GM19372 (cell line): Measurements from ENCODE around the gene TMEM138.
"Not testable (repeated sequence)": the region's sequence is repeated elsewhere in the genome, so short reads cannot be mapped to it uniquely, and the experiment has no call there.

Source experiments
- ATAC-seq: cut with Tn5 transposase; IDR thresholded peaks from one replicate; pipeline ENCODE4 v1.9.1; 2021; ENCODE audit warnings: mild to moderate bottlenecking, low read depth, moderate library complexity; ENCODE audit not compliant: unreplicated experiment

The TMEM138 gene

GRCh38 chr11:61361237-61361740, 885 bp upstream of the TMEM138 start:
- ATAC-seq = no peak

GRCh38 chr11:61362542-61362875, 335 bp downstream of the TMEM138 start:
- ATAC-seq = no peak

- no peak for ATAC-seq
Observed at GRCh38 chr11:61364012-61364675, 2.0 kb downstream of the TMEM138 start.

- ATAC-seq = no peak
Observed at GRCh38 chr11:61367406-61367805, 5.2 kb downstream of the TMEM138 start.

GRCh38 chr11:61368646-61369045, 6.5 kb downstream of the TMEM138 start:
- no peak for ATAC-seq

- no peak for ATAC-seq
Observed at GRCh38 chr11:61369372-61370348, 7.5 kb downstream of the TMEM138 start.

- no peak for ATAC-seq
Observed at GRCh38 chr11:61370349-61371005, 8.3 kb downstream of the TMEM138 start.

- no peak for ATAC-seq
Observed at GRCh38 chr11:61372659-61373420, 10.7 kb downstream of the TMEM138 start.

GRCh38 chr11:61375761-61376108, 13.6 kb downstream of the TMEM138 start:
- ATAC-seq = no peak

GRCh38 chr11:61377461-61378160, 15.4 kb downstream of the TMEM138 start:
- no peak for ATAC-seq

GRCh38 chr11:61378713-61379313, 16.6 kb downstream of the TMEM138 start:
- ATAC-seq = no peak

- no peak for ATAC-seq
Observed at GRCh38 chr11:61380884-61381283, 18.7 kb downstream of the TMEM138 start.

- not testable (repeated sequence) for ATAC-seq
Observed at GRCh38 chr11:61383859-61384258, 21.7 kb downstream of the TMEM138 start.

- no peak for ATAC-seq
Observed at GRCh38 chr11:61384271-61385242, 22.4 kb downstream of the TMEM138 start.

- ATAC-seq = no peak
Observed at GRCh38 chr11:61390161-61390560, 28.0 kb downstream of the TMEM138 start.

GRCh38 chr11:61392981-61393595, 30.9 kb downstream of the TMEM138 start:
- ATAC-seq = no peak

GRCh38 chr11:61401173-61401572, 39.0 kb downstream of the TMEM138 start:
- no peak for ATAC-seq

GRCh38 chr11:61401573-61401972, 39.4 kb downstream of the TMEM138 start:
- ATAC-seq = no peak
